ENCODE measurements around the gene MLLT3.

DNA sequence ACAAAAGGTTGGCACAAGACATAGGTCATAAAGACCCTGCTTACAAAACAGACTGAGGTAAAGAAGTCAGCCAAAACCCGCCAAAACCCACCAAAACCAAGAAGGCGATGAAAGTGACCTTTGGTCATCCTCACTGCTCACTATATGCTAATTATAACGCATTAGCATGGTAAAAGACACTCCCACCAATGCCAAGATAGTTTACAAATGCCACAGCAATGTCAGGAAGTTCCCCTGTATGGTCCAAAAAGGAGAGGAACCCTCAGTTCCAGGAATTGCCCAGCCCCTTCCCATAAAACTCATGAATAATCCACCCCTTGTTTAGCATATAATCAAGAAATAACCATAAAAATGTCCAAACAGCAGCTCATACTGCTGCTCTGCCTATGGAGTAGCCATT is 27.7 kb downstream of the MLLT3 start:
- TF ChIP-seq, protein P1, sequence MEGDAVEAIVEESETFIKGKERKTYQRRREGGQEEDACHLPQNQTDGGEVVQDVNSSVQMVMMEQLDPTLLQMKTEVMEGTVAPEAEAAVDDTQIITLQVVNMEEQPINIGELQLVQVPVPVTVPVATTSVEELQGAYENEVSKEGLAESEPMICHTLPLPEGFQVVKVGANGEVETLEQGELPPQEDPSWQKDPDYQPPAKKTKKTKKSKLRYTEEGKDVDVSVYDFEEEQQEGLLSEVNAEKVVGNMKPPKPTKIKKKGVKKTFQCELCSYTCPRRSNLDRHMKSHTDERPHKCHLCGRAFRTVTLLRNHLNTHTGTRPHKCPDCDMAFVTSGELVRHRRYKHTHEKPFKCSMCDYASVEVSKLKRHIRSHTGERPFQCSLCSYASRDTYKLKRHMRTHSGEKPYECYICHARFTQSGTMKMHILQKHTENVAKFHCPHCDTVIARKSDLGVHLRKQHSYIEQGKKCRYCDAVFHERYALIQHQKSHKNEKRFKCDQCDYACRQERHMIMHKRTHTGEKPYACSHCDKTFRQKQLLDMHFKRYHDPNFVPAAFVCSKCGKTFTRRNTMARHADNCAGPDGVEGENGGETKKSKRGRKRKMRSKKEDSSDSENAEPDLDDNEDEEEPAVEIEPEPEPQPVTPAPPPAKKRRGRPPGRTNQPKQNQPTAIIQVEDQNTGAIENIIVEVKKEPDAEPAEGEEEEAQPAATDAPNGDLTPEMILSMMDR (conservative IDR thresholded peaks at IDR 0.05; ENCODE audit: low read length) = no peak
- TF ChIP-seq EZH2phosphoT487 (IDR thresholded peaks at IDR 0.05; ENCODE audit: borderline replicate concordance) = no peak

All from Loucy (cell line).